Uterus (tissue), 4 donors: ENCODE measurements around the gene ACTN3. TPM values are rescaled to one million over a fixed set of nuclear protein-coding genes. Genes with fewer than 3 reads are reported as not detected.

Source experiments
- DNase-seq, 2 donors: peaks; one replicate each; pipeline ENCODE4 v3.0.0-alpha.2; 2019 to 2020
- H3K27ac ChIP-seq, 2 donors: fragments of 200-600 bp; sonication (generic); 1 replicate in 1 of 2; 2 replicates in 1 of 2; pipeline ENCODE4 v1.5.1; 2016 to 2018
- H3K27me3 ChIP-seq, 2 donors: fragments of 200-600 bp; sonication (generic); one replicate each; pipeline ENCODE4 v1.5.1; 2018 to 2019; ENCODE audit warnings: control low read depth in 1 of 2
- H3K36me3 ChIP-seq, 2 donors: fragments of 200-600 bp; sonication (generic); one replicate each; pipeline ENCODE4 v1.5.1; 2019; ENCODE audit warnings: control low read depth in 1 of 2
- H3K4me1 ChIP-seq, 2 donors: fragments of 200-600 bp; sonication (generic); one replicate each; pipeline ENCODE4 v1.5.1; 2018 to 2019; ENCODE audit warnings: control low read depth in 1 of 2
- H3K4me3 ChIP-seq, 2 donors: fragments of 200-600 bp; sonication (generic); 1 replicate in 1 of 2; 2 replicates in 1 of 2; pipeline ENCODE4 v1.5.1; 2018 to 2019; ENCODE audit warnings: mild to moderate bottlenecking in 1 of 2
- H3K9me3 ChIP-seq, 2 donors: fragments of 200-600 bp; sonication (generic); one replicate each; pipeline ENCODE4 v1.5.1; 2019; ENCODE audit warnings: control low read depth in 1 of 2
- CTCF ChIP-seq, 4 experiments: fragments of 200-600 bp in 2 of 4; fragments of 450-650 bp in 2 of 4; sonication (generic) in 2 of 4; IDR thresholded peaks; one replicate each; pipeline ENCODE4 v1.5.1; 2016 to 2019; ENCODE audit warnings: antibody characterized with exemption in 4 of 4, mild to moderate bottlenecking in 2 of 4, moderate library complexity in 1 of 4
- POLR2A ChIP-seq, 2 donors: fragments of 450-650 bp; IDR thresholded peaks; one replicate each; pipeline ENCODE4 v1.6.1; 2016; ENCODE audit warnings: antibody characterized with exemption in 2 of 2, mild to moderate bottlenecking in 1 of 2, moderate library complexity in 1 of 2
- intact Hi-C: fragments of 100-400 bp; cut with DNase I; formaldehyde crosslinking; loops from one replicate; pipeline ENCODE4 v1.15.1; 2023; ENCODE audit warnings: low total_unique reads
- total RNA-seq, 4 donors: library from RNA; depleted of rRNA in 3 of 4; stranded (reverse); fragments of >200 nt in 3 of 4; gene quantifications; one replicate each; pipeline versions ENCODE4 v1.1.0 to v1.2.4, GENCODE V29; 2014 to 2023
- donor health status: DM: yes; HTN: yes; CAD: no.

Gene ACTN3
- total RNA-seq, 4 donors from 2014 or later: 0.46 TPM; not detected in 3

GRCh38 chr11:66545701-66546367 lies 869 bp upstream of the ACTN3 start, which contains the start of gene ZDHHC24:
Gene ZDHHC24 (minus strand): TSS chr11:66546048. CDS start chr11:66546003, 45 bp downstream.
- H3K4me1 ChIP-seq: peaks cover 0 to 6% of the 10 kb centered on the region in 2 donors
- H3K4me3 ChIP-seq: peak within 1 kb of the TSS; percentile 56 to 74
- intact Hi-C loops: no loop called here
- H3K27ac ChIP-seq: peak within 1 kb of the TSS; percentile 67 to 72
- TF ChIP-seq POLR2A (IDR thresholded peaks at IDR 0.05) (peak; percentile 36 to 53), CTCF (IDR thresholded peaks at IDR 0.05) (peak in 2 of 4 experiments; percentile 12 to 15)
- H3K36me3 ChIP-seq: no peaks in the 10 kb centered on the region
- H3K9me3 ChIP-seq: no peaks in the 10 kb centered on the region
- peak; percentile 97 to 98 for DNase-seq
- no peaks in the 10 kb centered on the region for H3K27me3 ChIP-seq

GRCh38 chr11:66546966-66547661 lies 411 bp downstream of the ACTN3 start:
- Histone ChIP-seq H3K27me3 (no peaks in the 10 kb centered on the region), H3K27ac (peak overlapping the region; percentile 41 to 67), H3K4me1 (peaks cover 0 to 6% of the 10 kb centered on the region in 2 donors), H3K9me3 (no peaks in the 10 kb centered on the region), H3K36me3 (no peaks in the 10 kb centered on the region), H3K4me3 (peak overlapping the region; percentile 56 to 74)
- TF ChIP-seq POLR2A (IDR thresholded peaks at IDR 0.05) (no peak), CTCF (IDR thresholded peaks at IDR 0.05) (no peak)
- DNase-seq: no peak
- intact Hi-C loops: no loop called here

GRCh38 chr11:66547662-66548009 lies 933 bp downstream of the ACTN3 start:
- no peak overlapping the region for H3K4me3 ChIP-seq
- intact Hi-C loops: no loop called here
- DNase-seq: no peak
- H3K4me1 ChIP-seq: peaks cover 0 to 6% of the 10 kb centered on the region in 2 donors
- H3K36me3 ChIP-seq: no peaks in the 10 kb centered on the region
- H3K27me3 ChIP-seq: no peaks in the 10 kb centered on the region
- H3K27ac ChIP-seq: peak overlapping the region in 1 of 2 donors; percentile 67
- no peaks in the 10 kb centered on the region for H3K9me3 ChIP-seq
- TF ChIP-seq CTCF (IDR thresholded peaks at IDR 0.05) (no peak), POLR2A (IDR thresholded peaks at IDR 0.05) (no peak)

- peaks cover 0 to 6% of the 10 kb centered on the region in 2 donors for H3K4me1 ChIP-seq
- no peaks in the 10 kb centered on the region for H3K36me3 ChIP-seq
- DNase-seq: no peak
- H3K27ac ChIP-seq: no peak overlapping the region
- intact Hi-C loops: no loop called here
- no peak for TF ChIP-seq POLR2A (IDR thresholded peaks at IDR 0.05)
- no peak for TF ChIP-seq CTCF (IDR thresholded peaks at IDR 0.05)
- H3K27me3 ChIP-seq: no peaks in the 10 kb centered on the region
- H3K9me3 ChIP-seq: no peaks in the 10 kb centered on the region
- no peak overlapping the region for H3K4me3 ChIP-seq
Measured at GRCh38 chr11:66548041-66548440, 1.3 kb downstream of the ACTN3 start.
